AG10803 (cell line): ENCODE measurements around the gene HMOX2.

Experiments
- DNase-seq: peaks from one replicate; pipeline ENCODE4 v3.0.0; 2010; ENCODE audit warnings: low read depth
- H3K4me3 ChIP-seq: 2 replicates; pipeline ENCODE4 v1.5.1; 2011; ENCODE audit warnings: mild to moderate bottlenecking, low read length, control low read depth
- TF ChIP-seq, protein P1 (sequence below): conservative IDR thresholded peaks from 2 replicates; pipeline ENCODE4 v1.5.1; 2011; ENCODE audit warnings: mild to moderate bottlenecking, low read length, control low read depth, inconsistent platforms

HMOX2 gene

GRCh38 chr16:4556580-4556979 lies 80.4 kb downstream of the HMOX2 start:
- no peak overlapping the region for H3K4me3 ChIP-seq
- TF ChIP-seq, protein P1, sequence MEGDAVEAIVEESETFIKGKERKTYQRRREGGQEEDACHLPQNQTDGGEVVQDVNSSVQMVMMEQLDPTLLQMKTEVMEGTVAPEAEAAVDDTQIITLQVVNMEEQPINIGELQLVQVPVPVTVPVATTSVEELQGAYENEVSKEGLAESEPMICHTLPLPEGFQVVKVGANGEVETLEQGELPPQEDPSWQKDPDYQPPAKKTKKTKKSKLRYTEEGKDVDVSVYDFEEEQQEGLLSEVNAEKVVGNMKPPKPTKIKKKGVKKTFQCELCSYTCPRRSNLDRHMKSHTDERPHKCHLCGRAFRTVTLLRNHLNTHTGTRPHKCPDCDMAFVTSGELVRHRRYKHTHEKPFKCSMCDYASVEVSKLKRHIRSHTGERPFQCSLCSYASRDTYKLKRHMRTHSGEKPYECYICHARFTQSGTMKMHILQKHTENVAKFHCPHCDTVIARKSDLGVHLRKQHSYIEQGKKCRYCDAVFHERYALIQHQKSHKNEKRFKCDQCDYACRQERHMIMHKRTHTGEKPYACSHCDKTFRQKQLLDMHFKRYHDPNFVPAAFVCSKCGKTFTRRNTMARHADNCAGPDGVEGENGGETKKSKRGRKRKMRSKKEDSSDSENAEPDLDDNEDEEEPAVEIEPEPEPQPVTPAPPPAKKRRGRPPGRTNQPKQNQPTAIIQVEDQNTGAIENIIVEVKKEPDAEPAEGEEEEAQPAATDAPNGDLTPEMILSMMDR = no peak
- no peak for DNase-seq

GRCh38 chr16:4557973-4558372 lies 81.8 kb downstream of the HMOX2 start:
- DNase-seq = no peak
- H3K4me3 ChIP-seq = no peak overlapping the region
- TF ChIP-seq, protein P1 = no peak
